Large intestine (tissue), 12 donors: Measurements from ENCODE around the gene DTHD1. TPM values are rescaled to one million over a fixed set of nuclear protein-coding genes. Genes with fewer than 3 reads are reported as not detected.

Source experiments
- DNase-seq, 2 donors: peaks; one replicate each; pipeline versions ENCODE4 v3.0.0 to v3.0.0-alpha.2; 2013
- H3K27ac ChIP-seq: one replicate; pipeline ENCODE4 v1.5.1; 2013; ENCODE audit warnings: low read length
- H3K27me3 ChIP-seq: 2 replicates; pipeline ENCODE4 v1.6.1; 2013; ENCODE audit warnings: low read length; ENCODE audit not compliant: control insufficient read depth, insufficient read depth
- H3K36me3 ChIP-seq: 2 replicates; pipeline ENCODE4 v1.6.1; 2013; ENCODE audit warnings: low read length; ENCODE audit not compliant: control insufficient read depth, insufficient read depth
- H3K4me1 ChIP-seq: one replicate; pipeline ENCODE4 v1.6.1; 2013; ENCODE audit warnings: low read length; ENCODE audit not compliant: control insufficient read depth, insufficient read depth
- H3K4me3 ChIP-seq: one replicate; pipeline ENCODE4 v1.5.1; 2013; ENCODE audit warnings: low read length
- H3K9me3 ChIP-seq: one replicate; pipeline ENCODE4 v1.6.1; 2013; ENCODE audit warnings: mild to moderate bottlenecking, low read depth, low read length, moderate library complexity; ENCODE audit not compliant: control insufficient read depth
- WGBS: methylation state at CpG from one replicate; pipeline ENCODE4 v1.1.5; 2013; ENCODE audit warnings: low lambda C conversion rate; ENCODE audit not compliant: insufficient coverage; 5-methylcytosine and 5-hydroxymethylcytosine counted together
- long read RNA-seq, 11 donors: transcript quantifications; one replicate each; lab custom pipeline, GENCODE V29; 2026
- polyA plus RNA-seq: library from polyadenylated mRNA; unstranded; fragments of 120-200 nt; gene quantifications from one replicate; pipeline ENCODE4 v1.2.1, GENCODE V29; 2013

The DTHD1 gene
- polyA plus RNA-seq = 0.16 TPM
- long read RNA-seq, donor 1 = 0 reads
- long read RNA-seq, donor 2 = 0 reads
- long read RNA-seq, donor 3 = 0 reads
- long read RNA-seq, donor 4 = 0 reads
- long read RNA-seq, donor 5 = 0 reads
- long read RNA-seq, donor 6 = 0 reads
- long read RNA-seq, donor 7 = 0 reads
- long read RNA-seq, donor 8 = 0 reads
- long read RNA-seq, donor 9 = 0 reads
- long read RNA-seq, donor 10 = 0 reads
- long read RNA-seq, donor 11 = 0 reads

GRCh38 chr4:36281384-36282106, at the start of gene DTHD1:
Gene DTHD1, plus strand, starts transcription at chr4:36281616. Its CDS starts 143 bp downstream, at chr4:36281759.
- H3K27me3 ChIP-seq = no peaks in the 10 kb centered on the region
- no peak within 1 kb of the TSS for H3K27ac ChIP-seq
- no peaks in the 10 kb centered on the region for H3K36me3 ChIP-seq
- H3K4me1 ChIP-seq = no peaks in the 10 kb centered on the region
- WGBS = 100% methylated on average over 1 of the region's 5 CpGs
- DNase-seq = no peak
- no peak within 1 kb of the TSS for H3K4me3 ChIP-seq
- no peaks in the 10 kb centered on the region for H3K9me3 ChIP-seq

- H3K27me3 ChIP-seq = no peaks in the 10 kb centered on the region
- peaks cover 5% of the 10 kb centered on the region for H3K9me3 ChIP-seq
- H3K36me3 ChIP-seq = peaks cover 5% of the 10 kb centered on the region
- WGBS = no CpG with 5 or more reads among the region's 10 CpGs
- peaks cover 12% of the 10 kb centered on the region for H3K4me1 ChIP-seq
- no peak overlapping the region for H3K27ac ChIP-seq
- H3K4me3 ChIP-seq = no peak overlapping the region
- DNase-seq = no peak
These were observed 47.7 kb upstream of the DTHD1 start for GRCh38 chr4:36233567-36234266.

DNA sequence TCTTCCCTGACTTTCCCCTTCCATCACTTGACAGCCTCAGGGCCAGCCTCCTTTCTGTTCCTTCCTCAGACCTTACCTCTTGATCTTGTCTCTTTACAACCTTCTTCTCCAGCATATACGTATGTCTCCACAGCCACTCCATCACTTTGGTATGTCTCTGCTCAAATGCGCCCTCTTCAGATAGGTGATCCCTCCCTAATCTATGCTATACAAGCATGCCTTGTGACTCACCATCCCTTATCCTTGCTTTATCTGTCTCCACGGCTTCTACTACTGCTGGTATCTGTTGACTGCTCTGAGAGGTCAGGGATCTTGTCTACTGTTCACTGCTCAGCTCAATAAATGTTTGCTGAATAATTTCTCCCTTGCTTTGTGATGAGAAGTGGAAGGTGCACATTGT, 46.1 kb upstream of the DTHD1 start:
- H3K4me1 ChIP-seq = peaks cover 12% of the 10 kb centered on the region
- H3K27ac ChIP-seq = peak overlapping the region; percentile 23
- H3K27me3 ChIP-seq = no peaks in the 10 kb centered on the region
- 71% methylated on average over 2 of the region's 3 CpGs for WGBS
- H3K4me3 ChIP-seq = no peak overlapping the region
- H3K36me3 ChIP-seq = peaks cover 5% of the 10 kb centered on the region
- peaks cover 5% of the 10 kb centered on the region for H3K9me3 ChIP-seq
- DNase-seq = peak; percentile 41 to 54

- no peak for DNase-seq
- Histone ChIP-seq H3K36me3 (peaks cover 5% of the 10 kb centered on the region), H3K9me3 (peaks cover 5% of the 10 kb centered on the region), H3K27ac (no peak overlapping the region), H3K27me3 (no peaks in the 10 kb centered on the region), H3K4me3 (no peak overlapping the region), H3K4me1 (peaks cover 9% of the 10 kb centered on the region)
- WGBS = no CpG with 5 or more reads among the region's 2 CpGs
These were observed 45.3 kb upstream of the DTHD1 start for GRCh38 chr4:36236159-36236558.

DNA sequence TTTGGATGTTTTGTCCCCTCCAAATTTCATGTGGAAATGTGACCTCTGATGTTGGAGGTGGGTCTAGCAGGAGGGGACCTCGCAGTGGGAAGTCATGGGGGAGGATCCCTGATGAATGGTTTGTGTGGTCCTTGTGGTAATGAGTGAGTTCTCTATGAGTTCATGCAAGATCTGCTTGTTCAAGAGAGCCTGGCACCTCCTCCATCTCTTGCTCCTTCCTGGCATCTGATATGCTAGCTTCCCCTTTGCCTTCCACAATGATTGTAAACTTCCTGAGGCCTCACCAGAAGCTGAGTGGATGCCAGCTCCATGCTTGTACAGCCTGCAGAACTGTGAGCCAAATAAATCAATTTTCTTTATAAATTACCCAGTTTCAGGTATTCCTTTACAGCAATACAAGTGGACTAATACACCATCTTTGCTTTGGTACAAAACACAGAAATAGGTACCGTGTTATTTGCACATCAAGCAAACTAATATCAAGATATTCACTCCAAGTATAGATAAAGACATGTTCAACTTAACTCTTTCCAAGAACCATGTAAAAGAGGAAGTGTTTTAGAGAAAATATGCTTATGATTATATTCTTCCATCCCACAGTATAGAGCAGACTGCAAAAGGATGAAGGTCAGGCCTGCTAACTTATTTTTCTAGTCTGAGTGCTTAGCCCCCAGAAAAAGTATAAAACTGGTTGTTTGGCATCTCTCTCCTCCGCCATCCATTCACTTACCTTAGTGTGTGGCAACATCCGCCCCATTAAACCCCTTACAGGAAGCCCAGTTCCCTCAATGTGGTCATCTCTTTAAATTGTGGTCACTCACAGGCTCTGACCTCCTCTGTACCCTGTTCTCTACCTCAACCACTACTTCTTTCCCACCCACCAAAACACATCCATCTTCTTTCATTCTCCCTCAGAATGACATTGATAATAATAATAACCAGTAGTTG, 43.8 kb upstream of the DTHD1 start:
- peaks cover 5% of the 10 kb centered on the region for H3K36me3 ChIP-seq
- no peak overlapping the region for H3K4me3 ChIP-seq
- DNase-seq = no peak
- no peak overlapping the region for H3K27ac ChIP-seq
- H3K4me1 ChIP-seq = peaks cover 9% of the 10 kb centered on the region
- H3K9me3 ChIP-seq = peaks cover 5% of the 10 kb centered on the region
- H3K27me3 ChIP-seq = no peaks in the 10 kb centered on the region
- WGBS = 80% methylated on average over 1 of the region's 4 CpGs

DNA sequence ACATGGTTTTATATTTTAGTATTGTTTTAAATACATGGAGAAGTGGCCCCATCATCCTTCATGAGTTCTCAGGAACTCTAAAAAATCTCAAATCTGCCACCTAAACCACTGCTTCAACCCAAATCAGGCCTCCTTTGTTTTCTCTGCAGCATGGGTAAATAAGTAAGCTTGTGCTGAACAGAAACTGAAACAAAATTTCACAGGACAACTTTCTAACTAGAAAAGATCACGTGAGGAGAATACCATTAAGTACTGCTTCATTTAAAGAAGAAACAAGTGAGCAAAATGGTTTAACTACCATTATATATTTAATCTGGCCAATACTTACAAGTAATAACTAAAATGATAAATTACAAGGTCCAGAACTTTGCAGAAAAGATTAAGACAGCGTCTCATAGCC, 39.6 kb upstream of the DTHD1 start:
- peak overlapping the region; percentile 16 for H3K27ac ChIP-seq
- WGBS = no CpG with 5 or more reads among the region's 2 CpGs

DNA sequence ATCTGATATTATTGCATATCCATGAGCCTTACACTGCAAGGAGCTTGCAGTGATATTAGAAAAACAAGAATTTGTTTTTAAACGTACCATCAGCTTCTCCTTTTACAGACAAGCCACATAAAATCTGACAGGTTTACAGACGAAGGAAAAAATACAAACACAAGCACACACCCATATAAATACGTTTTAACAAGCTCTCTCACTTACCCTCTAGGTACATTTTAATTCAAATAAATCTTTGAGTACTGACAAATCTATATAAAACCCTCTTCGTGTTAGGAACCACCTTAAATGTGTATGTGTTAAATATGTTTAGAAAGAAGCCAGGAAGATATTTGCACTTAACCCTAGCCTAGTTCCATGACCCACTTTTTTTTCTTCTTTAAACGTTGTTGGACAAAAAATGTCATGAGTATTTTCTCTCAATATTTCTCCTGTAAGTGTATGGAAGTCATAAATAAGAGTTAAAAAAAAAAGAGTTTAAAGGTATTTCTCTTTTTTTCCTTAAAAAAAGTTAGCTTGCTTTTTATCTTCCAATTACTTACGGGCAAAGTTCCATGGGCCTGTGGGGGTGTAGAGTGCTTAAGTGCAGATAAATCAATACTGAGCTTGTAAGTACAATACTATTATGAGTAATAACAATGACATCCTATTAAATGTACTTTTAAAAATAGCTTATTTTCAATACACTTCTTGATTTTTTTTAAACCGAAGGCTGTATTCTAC, 38.6 kb upstream of the DTHD1 start:
- peak overlapping the region; percentile 83 for H3K4me3 ChIP-seq
- H3K9me3 ChIP-seq = no peaks in the 10 kb centered on the region
- 29% methylated on average over 4 of the region's 7 CpGs for WGBS
- H3K27ac ChIP-seq = peak overlapping the region; percentile 92
- peak in 1 of 2 donors; percentile 55 for DNase-seq
- H3K36me3 ChIP-seq = no peaks in the 10 kb centered on the region
- H3K4me1 ChIP-seq = no peaks in the 10 kb centered on the region
- H3K27me3 ChIP-seq = peaks cover 6% of the 10 kb centered on the region

More for the DNA sequence above, 39.6 kb upstream of the DTHD1 start:
- peaks cover 5% of the 10 kb centered on the region for H3K36me3 ChIP-seq
- H3K4me1 ChIP-seq = no peaks in the 10 kb centered on the region
- peak in 1 of 2 donors; percentile 63 for DNase-seq
- H3K9me3 ChIP-seq = peaks cover 2% of the 10 kb centered on the region
- H3K4me3 ChIP-seq = peak overlapping the region; percentile 4
- peaks cover 6% of the 10 kb centered on the region for H3K27me3 ChIP-seq

DNA sequence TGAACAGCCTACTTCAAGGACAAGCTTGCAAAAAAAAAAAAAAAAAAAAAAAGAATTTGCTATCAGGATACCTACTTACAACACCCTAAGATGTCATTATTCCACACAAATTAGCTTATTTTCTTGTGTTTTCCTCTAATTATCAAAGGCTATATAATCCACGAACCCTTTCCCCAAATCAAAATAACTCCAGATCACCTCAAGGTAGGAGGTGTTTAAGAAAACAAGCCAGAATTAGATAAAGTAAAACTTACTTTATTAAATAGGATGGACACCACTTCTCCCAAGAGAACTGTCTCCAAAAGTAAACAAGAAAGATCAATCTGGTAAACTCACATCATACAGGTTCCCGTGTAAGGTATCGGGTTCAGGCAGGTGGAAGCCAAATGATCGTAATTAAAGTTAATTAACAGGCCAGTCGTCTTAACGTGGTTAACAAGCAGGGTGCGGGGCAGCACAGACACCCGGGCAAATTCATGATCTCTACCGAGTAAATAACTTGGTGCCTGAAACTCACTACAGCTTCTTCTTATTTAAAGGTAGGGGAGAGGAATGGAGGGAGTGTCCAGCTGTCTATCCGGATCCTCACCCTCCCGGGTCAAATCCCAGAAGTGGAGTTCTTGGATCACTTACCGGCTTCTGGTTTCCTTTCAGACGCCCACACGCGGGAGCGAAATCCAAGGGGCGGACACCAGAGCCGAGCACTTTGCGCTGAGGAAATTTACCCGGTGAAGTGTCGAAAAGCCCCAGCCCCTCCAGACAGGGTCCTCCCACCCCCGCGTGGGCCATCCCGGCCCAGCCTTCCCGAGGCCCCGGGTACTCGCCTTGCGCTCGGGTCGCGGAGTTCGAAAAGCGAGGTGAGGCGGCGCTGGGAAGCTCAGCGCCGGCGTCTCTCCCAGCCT, 37.8 kb upstream of the DTHD1 start:
- Histone ChIP-seq H3K4me1 (no peaks in the 10 kb centered on the region), H3K9me3 (no peaks in the 10 kb centered on the region), H3K27me3 (peaks cover 6% of the 10 kb centered on the region), H3K4me3 (peak overlapping the region; percentile 83), H3K36me3 (no peaks in the 10 kb centered on the region), H3K27ac (peak overlapping the region; percentile 92)
- DNase-seq = peak; percentile 29 to 79
- 40% methylated on average over 1 of the region's 38 CpGs for WGBS
